Transverse colon (tissue), 4 donors: ENCODE data around the gene WDR37.

ENCODE experiments used
- POLR2AphosphoS5 ChIP-seq, 3 donors: sonication (generic); formaldehyde crosslinking; IDR thresholded peaks; one replicate each; pipeline ENCODE4 v1.6.1; 2016; ENCODE audit warnings: antibody characterized with exemption in 3 of 3
- TF ChIP-seq, protein P1 (sequence below), 5 experiments: fragments of 200-600 bp in 3 of 5; fragments of 450-650 bp in 2 of 5; sonication (generic) in 3 of 5; IDR thresholded peaks; 1 replicate in 2 of 5; 2 replicates in 3 of 5; pipeline ENCODE4 v1.5.1; 2016 to 2017; ENCODE audit warnings: antibody characterized with exemption in 5 of 5, inconsistent platforms in 3 of 5, mild to moderate bottlenecking in 2 of 5, moderate library complexity in 1 of 5

DNA sequence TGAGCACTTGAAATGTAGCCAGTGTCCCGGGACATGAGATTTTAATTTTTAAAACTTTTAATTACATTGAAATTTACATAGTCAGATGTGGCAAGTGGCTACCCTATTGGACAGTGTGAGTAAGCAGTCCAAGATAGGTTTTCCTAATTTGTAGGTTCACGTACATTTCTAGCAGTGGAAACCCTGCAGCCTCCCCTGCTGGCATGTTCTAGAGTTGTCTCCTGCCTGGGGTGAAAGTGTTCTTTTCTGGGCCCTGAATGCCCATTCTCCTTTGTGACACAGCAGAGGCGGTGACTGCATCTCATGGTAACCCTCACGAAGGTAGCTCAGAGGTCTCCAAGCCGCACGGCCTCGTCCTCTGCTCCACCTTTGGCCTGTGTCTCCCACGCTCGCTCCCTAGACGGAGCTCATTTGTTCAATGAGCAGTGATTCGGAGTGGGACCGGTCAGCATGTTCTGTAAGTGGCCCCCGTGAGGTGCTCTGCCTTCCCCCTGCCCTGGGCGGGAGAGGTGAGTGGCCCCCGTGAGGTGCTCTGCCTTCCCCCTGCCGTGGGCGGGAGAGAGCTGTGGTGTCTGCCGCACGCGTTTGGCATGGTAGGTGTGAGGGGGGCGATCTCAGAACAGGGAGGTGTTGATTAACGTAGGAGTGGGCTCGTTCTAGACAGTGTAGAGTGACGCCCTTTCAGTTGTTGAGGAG, 18.0 kb downstream of the WDR37 start:
- TF ChIP-seq, protein P1, sequence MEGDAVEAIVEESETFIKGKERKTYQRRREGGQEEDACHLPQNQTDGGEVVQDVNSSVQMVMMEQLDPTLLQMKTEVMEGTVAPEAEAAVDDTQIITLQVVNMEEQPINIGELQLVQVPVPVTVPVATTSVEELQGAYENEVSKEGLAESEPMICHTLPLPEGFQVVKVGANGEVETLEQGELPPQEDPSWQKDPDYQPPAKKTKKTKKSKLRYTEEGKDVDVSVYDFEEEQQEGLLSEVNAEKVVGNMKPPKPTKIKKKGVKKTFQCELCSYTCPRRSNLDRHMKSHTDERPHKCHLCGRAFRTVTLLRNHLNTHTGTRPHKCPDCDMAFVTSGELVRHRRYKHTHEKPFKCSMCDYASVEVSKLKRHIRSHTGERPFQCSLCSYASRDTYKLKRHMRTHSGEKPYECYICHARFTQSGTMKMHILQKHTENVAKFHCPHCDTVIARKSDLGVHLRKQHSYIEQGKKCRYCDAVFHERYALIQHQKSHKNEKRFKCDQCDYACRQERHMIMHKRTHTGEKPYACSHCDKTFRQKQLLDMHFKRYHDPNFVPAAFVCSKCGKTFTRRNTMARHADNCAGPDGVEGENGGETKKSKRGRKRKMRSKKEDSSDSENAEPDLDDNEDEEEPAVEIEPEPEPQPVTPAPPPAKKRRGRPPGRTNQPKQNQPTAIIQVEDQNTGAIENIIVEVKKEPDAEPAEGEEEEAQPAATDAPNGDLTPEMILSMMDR (IDR thresholded peaks at IDR 0.05): no peak
- no peak for TF ChIP-seq POLR2AphosphoS5 (IDR thresholded peaks at IDR 0.05)
